ENCODE measurements around the gene HOXB5.

Gene HOXB5

DNA sequence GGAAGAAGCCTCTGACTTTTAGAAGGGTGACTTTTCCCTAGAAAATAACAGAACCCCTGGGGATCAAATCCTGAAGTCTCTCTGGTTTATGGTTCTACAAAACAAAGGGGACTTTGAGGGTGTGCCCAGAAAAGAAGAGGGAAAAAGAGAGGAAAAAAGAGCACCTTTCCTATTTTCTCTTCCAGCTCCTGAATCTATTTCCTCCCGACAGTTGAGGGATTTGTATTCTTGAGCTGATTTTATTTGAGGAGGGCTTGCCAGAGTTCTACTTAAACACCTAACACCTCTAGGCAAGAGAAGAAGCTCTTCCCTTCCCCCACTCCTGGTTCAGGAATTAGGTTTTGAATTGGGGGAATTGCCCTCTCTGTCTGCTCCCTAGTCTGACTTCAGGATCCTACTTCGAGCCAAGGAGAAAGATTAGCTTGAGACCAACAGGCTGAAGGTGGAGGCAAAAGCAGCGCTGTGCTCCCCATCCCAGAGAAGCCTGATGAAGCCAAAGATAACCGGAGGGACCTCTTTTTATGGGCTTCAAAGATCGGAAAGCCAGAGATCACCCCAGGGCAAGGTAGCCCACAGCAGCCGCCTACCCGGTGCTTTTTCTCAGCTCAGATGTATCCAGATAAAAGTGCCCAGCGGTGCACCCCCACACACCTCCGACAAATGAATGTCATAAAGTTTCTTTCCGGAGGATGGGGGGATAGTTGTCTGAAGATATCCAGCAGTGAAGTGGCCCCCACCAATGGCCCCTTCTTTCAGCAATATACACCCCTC, 4.3 kb downstream of the HOXB5 start:
- no peak for DNase-seq (ENCODE audit: low read depth)

DNA sequence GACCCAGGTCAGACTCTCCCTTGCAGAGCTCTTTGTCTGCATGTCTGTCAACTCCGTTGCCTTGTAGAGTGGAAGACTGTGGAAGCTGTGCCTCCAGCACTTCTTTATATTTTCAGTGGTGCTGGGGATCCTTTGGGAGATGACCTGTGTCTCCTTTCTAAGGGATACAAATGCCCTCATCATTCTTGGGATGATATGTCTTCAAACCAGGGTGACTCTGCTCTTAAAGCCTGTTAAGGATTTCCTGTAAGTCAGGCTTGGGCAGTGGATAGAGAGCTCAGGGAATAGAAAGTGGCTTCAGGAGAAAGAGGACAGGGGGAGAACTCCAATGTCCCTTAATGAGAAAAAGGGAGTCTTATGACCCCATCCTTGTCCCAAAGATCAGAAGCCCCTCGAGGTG, 5.1 kb downstream of the HOXB5 start:
- no peak for DNase-seq (ENCODE audit: low read depth)

DNA sequence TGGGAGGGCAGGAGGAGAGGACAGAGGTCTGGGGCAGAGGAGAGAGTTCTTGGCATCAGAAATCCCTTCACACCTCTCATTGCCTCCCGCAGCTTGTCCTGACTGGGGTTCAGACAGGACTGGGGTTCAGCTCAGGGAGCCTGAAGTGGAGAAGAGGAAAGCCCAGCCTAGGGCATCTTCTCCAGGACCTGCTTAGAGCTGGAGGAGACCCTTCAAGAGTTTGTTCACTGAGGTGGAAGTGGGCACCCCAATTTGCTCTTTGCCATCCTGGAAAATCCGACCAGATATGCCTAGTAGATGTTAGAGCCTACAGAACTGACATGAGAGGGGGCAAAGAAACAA, 5.5 kb downstream of the HOXB5 start:
- no peak for DNase-seq (ENCODE audit: low read depth)

DNA sequence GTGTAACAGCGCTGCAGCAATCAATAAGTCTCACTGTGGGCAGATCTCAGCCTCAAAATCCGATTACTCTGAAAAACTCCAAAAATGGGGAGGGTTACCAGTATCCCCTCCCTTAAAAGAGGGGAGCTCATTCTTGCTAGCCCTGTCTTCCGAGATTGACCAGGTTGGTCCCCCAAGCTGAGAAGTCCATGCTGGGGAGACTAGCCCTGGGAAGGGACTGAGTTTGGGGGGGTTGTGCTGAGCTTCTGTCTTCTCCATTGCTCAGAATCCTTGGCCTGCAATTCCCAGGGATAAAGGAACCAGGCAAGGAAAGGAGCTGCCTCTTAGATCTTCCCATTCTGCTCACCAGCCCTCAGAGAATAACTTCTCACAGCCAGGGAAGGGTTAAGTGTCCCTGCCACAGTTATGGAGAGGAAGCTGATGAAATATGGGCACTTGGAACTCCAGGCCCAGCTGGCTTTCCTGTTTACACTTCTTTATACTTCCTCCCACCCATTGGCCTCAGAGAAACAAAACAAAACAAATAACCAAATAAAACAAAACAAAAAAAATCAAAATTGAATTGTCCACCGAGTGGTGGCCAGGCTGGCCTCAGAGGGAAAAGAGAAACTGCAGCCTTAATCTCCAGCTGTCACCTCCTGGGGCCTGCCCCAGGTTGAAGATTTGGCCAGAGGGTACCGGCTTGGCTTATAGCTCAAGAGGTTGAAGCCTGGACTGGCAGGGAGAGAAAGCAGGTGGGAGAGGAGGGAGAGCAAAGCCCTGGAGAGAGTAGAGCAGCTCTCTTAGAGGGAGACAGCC, 6.1 kb downstream of the HOXB5 start:
- no peak for DNase-seq (ENCODE audit: low read depth)

DNA sequence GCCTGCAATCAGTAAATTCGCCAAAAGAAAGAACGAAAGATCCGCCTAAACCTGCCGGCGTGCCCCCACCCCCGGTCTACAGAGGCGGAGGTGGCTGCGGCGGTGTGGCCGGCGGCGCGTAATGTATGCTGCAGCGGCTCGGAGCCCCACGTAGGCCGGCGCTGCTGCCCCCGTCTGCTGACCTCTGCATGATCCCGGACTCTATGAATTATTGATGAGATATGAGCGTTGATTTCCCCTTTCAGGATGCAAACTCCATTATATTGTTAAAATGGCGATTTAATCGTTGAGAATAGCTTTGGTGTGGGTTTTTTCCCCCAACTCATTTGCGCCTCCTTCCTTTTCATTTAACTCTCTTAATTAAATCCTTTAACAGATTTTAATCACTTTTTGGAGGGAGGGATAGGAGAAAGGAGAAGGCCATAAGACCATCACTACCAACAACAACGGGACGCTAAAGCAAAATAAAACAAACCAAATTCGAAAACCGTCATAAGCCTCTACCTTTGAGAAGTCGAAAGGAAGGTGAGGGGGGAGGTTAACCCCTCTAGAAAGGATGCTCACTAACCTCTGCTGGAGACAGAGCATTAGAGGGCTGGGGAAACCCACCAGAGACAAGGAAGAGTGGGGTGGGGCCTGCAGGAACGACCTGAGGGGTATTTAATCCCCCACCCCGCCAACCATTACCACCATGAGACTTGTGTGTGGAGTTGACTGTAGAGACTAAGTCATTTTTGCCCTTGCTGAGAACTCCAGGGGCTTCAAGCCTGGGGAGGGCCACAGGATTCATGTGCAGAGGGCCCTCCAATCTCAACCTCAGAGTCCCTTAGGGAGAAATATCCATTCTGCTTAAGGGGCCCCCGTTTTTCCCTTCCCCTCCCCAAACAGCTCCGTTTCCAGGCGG, 7.0 kb downstream of the HOXB5 start:
- no peak for DNase-seq (ENCODE audit: low read depth)

DNA sequence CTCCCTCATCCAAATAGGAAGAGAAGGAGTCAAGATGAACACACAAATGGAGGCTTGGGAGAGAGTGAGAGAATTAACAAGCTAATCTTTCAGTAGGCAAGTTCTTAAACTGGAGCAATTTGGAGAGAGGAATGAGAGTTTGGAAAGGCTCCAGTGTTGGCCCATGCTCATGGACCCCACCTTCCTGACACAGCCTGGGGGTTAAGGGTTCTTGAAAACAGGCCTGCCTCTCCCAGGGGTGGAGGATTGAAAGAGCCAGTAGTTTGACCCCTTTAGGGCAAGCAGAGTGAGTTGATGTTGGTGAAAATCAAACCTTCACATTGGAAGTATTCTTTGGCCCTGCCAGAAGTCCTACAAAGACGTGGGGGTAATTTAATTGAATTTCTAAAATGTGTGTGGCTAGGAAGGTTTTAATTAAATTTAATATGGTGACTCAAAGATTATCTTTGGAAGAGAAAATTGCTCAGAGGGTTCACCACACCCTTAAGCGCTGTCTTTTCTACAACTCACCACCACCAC, 9.3 kb downstream of the HOXB5 start:
- DNase-seq (ENCODE audit: low read depth) = no peak

DNA sequence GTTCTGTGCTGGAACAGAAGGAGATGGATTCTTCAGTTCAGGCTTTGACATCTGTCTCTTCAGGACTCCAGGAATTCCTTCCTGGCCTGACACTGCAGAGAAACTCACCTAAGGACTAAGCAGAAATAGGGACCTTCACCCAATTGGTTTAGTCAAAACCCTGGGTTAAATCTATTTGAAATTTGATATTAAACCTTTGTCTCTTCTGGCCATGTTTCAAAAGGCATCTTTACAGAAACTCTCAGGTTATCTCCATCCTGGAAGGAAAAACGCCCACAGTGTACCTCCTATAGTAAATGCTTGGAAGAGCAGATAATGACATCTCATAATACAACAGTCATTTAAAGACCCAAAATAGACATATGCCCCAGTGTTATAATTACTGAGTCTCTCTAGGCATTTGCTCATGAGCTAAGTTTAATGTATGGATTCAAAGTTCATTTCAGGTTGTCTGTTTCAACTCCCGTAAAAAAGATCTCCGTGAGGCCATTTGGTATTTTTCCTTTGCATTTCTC, 9.8 kb downstream of the HOXB5 start:
- DNase-seq (ENCODE audit: low read depth) = no peak

DNA sequence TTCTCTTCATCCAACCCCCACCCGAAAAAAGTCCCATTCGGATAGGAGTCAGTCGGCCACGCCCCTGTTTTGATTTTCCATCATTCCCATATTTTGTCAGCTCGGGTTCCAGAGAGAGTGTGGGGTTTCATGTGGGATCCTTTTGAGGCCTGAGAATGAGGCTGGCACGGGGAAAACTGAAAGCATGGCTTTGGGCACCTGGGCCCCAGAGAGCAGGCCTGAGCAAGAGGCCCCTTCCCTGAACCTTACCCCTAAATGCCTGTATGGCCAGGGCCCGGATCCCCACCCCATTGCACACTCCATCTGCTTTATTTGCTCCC, 10.9 kb downstream of the HOXB5 start:
- no peak for DNase-seq (ENCODE audit: low read depth)

DNA sequence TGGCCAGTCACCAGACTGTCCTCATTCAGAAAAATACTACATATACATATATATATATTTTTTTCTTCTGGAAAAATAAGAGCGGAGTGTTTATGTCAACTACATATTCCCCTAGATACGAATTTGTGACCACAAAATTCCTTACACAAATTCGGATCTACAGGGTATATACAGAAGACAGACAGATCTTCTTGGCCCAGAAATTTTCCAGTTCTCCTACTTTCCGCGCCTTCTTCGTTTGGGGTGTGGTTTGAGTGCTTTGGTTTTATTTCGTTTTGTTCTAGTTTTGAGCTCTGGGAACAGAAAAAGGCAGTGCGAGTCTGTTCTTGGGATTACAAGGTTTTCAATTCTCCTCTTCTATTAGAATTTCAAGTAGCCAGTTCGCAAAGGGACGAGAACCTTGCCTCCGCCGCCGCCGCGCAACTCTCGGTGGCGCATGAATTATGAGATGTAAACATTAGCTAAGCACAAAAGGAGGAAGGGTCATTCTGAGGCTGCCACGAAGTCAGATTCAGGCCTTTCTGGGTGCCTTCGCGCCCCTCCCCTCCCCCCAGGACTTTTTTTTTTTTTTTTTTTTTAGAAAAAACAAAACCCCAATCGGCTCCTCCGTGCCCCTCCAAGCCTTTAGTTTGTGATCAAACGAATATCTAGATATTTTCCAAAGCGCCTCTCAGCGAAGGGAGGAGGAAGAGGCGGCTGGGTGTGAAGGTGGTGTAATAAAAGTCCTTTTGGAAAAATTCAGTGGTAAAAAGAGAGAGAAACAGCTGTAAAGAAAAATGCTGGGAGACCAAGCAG, 13.6 kb downstream of the HOXB5 start:
- DNase-seq (ENCODE audit: low read depth) = no peak

DNA sequence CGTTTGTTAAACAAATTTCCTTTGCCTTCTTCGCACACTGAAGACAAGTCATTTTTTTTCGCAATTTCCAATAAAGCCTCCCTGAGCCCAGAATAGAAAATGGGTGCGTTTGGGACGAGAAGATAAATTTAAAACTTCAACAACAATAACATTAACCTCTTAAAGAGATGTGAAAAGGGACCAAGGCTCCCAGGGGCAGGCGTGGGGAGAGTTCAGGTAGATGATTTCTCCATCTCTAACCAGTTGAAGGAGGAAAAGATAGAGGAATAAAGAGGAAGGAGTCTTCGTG, 14.2 kb downstream of the HOXB5 start:
- DNase-seq (ENCODE audit: low read depth) = no peak

DNA sequence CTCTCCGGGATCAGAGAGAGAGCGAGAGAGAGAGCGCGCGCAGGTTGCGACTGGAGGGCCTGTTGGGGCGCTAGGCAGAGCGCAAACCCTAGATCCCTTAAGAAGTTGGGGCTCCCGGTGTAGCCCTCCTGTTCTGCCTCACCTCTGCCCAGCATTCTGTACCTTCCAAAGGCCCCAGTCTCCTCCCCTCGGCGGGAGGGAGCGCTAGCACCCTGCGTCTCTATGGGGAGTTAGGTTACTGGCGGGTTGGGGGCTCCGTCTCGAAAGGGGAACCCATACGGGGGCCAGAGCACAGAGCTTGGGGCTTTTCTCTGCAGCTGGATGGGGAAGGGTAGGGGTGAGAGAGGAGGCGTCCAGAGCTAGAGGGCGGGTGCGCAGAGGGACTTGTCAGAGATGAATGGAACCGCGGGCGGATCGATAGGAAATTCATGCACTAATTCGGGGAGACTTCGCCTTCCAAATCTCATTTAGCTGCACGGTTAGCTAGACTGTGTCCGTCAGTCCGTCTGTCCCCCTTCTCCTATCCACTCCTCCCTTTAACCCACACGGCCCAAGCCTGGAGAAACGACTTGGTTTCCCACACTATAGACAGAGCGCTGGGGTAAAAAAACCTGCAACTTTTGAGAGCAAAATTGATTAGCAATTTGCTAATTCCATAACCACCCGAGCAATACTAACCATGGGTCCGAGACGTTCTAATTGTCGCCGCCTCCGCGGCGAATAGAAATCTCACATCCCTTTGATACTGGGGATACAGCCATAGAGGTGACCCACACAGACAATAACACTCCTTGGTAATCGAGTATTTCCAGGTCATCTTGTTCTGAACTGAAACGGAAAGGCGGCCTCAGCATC, 14.7 kb downstream of the HOXB5 start:
- DNase-seq (ENCODE audit: low read depth) = no peak

DNA sequence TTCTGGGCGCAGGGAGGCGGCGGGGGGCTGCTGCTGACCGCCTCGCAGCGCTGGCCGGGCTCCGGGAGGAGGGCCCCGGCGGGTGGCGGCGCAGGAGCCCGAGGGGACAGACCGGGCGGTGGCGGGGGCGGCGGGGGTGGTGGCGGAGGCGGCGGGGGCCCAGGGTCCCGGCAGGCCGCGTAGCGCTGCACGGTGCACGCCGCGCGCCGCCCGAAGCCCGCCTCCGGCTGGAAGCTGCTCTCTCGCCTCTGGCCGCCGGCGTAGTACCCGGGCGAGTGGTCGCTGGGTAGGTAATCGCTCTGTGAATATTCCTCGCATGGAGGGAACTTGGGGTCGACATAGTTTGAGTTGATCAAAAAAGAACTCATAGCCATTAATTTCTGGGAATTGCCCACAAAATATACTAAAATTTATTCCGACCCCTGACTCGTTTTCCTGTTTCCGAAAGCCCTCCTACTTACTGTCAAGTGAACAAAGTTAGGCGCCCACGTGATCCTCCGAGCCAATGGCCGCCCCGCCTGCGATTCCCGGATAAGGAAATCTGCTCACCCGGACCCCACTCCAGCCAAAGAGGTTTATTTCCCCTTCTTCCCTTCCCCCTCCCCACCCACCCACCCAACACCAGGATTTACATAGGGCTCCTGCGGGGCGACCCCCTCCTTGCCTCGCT, 15.5 kb downstream of the HOXB5 start, which contains the start of gene HOXB4:
Gene HOXB4, minus strand, starts transcription at position 405 of the 670 bp plus-strand sequence. Its CDS starts 31 bp downstream, at position 374.
- DNase-seq (ENCODE audit: low read depth) = peak; percentile 34

DNA sequence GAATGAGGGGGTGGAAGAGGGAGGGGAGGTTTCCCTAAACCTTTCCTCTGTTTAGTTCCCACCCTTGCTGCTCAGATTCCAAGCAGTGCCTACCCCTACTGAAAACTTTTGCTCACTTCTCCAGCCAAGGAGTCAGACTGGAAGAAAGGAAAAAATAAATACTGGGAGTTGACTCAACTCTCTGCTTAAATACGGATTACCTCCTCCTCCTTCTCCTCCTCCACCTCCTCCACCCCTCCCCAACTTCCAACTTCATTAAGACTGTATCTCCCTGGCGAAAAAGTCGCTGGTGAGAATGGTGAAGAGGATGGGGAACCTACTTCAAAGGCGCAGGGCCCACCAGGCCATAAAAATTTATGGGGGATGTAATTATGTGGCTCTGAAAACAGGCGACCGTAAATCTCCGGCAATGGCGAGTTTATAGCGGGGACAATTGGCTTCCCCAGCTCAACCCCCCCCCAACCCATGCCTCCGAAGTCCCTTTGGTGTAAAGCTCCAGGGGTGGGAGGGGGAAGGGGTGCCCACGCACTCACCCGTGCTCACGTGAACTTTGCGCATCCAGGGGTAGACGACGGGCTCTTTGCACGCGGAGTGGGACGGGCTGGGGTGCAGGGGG, 16.1 kb downstream of the HOXB5 start:
- no peak for DNase-seq (ENCODE audit: low read depth)

DNA sequence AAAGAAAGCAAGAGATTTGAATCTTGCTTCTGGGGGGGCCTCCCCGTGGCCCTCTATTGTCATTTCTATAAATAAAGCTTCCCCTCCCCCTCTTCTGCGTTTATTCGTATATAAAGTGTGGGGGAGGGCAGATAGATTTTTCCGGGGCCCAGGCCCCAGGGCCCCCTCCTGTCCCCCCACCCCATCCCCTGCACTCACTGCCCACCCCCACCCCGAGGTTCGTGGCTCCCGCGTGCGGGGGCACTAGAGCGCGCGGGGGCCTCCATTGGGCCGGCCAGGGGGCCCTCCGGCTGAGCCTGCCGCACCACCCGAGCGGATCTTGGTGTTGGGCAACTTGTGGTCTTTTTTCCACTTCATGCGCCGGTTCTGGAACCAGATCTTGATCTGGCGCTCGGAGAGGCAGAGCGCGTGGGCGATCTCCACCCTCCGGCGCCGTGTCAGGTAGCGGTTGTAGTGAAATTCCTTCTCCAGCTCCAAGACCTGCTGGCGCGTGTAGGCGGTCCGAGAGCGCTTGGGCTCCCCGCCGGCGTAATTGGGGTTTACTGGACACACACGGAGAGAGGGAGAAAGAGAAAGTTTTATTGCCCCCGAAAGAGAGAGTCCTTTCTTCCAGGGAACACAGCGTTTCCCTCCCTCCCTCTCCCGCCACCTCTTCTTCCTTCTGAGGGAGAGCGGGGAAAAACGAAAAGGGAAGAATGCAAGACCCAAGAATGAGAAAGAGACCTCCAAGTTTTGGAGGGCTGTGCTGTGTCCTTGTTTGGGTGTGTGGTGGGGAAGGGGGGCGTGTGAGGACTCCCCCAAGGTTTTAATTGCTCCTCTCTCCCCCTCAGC, 16.9 kb downstream of the HOXB5 start:
- DNase-seq (ENCODE audit: low read depth) = no peak

DNA sequence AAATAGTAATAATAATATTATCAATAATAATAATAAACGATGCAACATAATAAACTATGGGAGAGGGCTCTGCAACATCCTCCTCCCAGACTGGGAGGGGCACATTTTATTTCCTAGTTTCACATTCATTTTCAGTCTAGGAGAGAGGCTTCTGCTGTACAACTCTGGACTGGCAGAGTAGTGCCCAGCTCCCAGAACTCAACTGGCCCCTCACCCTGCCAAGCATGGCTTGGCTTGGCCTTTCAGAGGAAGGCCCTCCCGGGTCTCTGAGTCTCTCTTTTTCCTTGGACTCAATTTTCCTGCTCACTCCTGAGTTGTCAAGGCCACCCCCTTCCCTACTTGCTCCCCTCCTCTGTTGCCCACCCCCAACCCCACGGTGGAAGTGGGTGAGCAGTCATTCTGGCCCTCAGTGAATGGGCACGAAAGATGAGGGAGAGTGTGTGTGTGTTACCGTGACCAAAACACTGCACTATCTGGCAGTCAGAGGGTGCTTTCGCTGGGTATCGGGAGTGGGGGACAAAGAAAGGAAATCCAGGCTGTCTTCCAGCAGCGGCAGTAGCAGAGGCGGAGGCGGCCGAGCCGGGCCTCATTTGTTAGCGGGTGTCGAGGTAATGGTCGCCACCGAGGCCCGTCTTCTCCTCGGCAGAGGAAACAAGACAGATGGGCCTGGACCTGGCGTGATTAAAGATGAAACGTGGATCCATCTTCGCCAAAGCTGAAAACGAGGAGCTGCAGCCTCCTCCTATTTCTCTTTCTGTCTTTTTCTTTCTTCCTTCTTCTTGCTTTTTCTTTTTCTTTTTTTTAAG, 17.7 kb downstream of the HOXB5 start:
- DNase-seq (ENCODE audit: low read depth) = no peak

DNA sequence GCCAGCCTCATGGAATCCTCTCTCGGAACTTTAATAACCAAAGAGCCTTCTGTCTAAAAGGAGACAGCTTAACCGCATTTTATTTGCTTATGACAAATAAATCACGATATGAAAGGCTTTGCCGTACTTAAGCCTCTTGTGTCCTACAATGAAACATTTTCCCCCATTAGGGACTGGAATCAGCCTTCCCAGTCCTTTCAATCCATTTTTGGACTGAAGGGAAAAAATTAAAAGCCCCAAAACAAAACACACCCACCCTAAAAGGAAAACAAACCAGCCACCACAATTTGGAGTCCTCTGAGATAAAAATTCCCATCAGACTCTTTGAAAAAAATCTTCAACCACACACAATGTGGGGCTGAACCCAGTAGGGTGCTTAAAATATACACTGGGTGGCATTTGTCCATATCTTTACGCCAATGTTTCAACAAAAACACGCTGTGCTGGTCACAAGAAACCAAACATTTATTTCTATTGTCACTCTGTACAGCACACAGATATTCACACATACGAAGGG, 18.5 kb downstream of the HOXB5 start:
- no peak for DNase-seq (ENCODE audit: low read depth)

DNA sequence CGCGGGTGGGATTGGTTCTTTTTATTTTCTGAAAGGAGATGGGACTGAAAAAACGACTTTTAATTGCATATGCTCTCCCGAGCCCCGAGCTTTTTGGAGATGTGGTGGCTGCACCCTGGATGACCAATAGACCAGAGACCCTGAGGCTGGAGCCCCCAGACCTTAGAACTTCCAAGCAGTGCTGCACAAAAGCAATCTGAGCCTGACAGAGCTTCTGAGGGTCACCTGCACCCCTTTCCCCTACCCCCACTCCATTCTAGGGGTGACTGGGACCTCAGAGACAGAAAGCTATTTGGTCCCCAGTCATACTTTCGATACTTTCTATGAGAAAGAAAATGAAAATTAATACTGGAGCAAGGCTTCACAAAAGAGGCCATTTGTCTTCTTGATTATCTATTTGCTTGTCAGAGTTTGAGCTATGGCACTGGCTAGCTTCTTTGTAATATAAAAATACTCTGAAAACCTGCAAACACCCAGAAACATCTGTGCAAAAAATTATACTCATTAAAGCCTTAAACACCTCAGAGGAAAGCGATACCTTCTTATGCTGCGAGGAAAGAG, 19.0 kb downstream of the HOXB5 start:
- no peak for DNase-seq (ENCODE audit: low read depth)

All from activated T-helper 1 cell treated with Interleukin-2 at 50 U/mL for 16 hours (primary cell).